NCI-H146 (cell line): ENCODE data around the gene GMPS.
A peak's percentile ranks its signal among the peaks of the same experiment; 100 is the strongest.
"Not testable (repeated sequence)": the region's sequence is repeated elsewhere in the genome, so short reads cannot be mapped to it uniquely, and the experiment has no call there.

ENCODE experiments used
- DNase-seq: peaks from one replicate; lab custom pipeline; 2025; lab: John Stamatoyannopoulos, UW

The GMPS gene

DNA sequence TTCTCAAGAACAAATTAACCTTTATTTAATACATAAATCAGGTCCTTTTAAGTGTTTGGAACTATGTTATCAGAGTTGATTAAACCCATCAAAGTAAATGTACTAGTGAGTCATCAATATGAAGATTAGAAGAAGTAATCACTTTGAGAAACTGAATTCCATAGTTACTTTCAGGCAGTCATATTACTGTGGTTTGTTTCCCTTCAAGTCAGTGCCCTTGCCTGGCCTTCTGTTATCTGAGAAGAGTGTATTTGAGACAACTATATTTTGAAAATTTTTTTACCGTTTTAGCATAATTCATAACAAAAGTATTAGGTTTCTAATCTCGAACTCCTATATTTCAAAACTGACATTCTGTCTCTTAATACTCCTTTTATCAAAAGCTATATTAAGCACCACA lies 73.6 kb downstream of the GMPS start:
- no peak for DNase-seq

- no peak for DNase-seq
Observed at GRCh38 chr3:155946178-155946577, 75.7 kb downstream of the GMPS start.

GRCh38 chr3:155948476-155948875 lies 78.0 kb downstream of the GMPS start:
- DNase-seq = no peak

DNA sequence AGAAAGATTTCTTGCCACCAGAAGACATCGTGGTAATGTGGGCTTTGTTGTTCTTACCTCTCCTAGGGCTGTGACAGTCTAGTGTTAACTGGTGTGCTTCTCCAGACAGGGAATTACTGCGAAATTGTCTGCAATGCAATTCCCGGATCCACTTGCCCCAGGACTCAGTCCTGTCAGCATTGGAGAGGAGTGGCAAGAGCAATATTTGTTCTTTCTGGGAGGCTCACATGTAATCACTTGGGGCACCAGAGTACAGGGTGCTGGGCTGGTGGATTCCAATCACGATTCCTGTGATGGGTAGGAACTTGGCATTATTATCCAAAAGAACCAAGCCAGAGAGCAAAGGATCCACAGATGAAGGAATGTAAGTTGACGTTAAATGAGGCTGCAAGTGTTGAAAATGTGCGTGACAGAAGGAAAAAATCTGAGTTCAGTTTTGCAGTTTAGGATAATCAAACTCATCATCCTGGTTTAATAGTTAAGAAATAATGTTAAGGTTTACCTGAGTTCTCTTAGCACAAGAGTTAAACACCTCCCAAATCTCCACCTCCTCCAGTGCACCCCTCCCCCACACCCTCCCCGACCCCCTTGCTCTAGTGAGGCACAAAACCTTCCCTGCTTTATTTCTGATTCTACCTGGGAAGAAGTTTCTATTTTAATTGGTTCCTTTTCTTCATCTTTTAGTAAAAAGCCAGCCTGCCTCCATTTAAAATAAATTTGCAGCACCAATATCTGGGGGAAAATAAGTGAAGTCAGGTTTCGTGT lies 79.2 kb downstream of the GMPS start:
- no peak for DNase-seq

- no peak for DNase-seq
Observed at GRCh38 chr3:155956508-155957411, 86.3 kb downstream of the GMPS start.

GRCh38 chr3:155957412-155957880 lies 87.0 kb downstream of the GMPS start:
- DNase-seq = no peak

DNA sequence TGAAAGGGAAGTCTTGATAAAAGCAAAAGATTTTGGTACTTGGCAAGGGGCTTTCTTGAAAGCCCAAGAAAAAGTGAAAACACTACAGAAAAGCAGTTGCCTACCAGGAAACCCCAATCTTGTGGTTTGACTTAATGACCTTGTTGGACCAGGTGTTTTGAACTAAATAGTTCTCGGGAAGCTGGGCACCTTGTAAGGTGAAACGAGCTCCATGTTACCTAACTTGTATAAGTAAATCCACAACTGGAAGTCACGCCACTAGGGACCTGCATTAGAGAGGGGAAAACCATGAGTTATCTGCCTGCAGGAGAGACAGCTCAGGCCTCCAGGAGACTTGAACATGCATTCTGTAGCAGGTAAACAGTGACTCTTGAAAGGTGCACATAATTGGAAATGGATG lies 88.2 kb downstream of the GMPS start:
- DNase-seq = no peak

DNA sequence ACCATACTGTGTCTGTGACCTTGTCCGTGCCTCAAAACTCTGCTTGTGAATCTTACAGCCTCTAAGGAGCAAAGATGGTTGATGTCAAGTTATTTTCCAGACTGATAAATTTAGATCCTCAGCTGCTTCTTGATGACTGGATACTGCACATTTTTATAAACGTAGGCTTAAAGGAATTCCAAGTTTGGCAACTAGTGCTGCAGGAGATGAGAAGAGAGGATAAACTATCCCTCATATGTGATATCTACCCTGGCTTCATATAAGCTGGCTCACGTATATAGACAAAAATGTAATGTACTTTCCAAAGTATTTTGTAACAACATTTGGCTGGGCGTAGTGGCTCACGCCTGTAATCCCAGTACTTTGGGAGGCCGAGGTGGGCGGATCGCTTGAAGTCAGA lies 89.6 kb downstream of the GMPS start:
- no peak for DNase-seq

DNA sequence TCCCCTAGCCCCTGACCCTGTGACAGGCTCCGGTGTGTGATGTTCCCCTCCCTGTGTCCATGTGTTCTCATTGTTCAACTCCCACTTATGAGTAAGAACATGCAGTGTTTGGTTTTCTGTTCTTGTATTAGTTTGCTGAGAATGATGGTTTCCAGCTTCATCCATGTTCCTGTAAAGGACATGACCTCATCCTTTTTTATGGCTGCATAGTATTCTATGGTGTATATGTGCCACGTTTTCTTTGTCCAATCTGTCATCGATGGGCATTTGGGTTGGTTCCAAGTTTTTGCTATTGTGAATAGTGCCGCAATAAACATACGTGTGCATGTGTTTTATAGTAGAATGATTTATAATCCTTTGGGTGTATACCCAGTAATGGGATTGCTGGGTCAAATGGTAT lies 90.6 kb downstream of the GMPS start:
- not testable (repeated sequence) for DNase-seq

DNA sequence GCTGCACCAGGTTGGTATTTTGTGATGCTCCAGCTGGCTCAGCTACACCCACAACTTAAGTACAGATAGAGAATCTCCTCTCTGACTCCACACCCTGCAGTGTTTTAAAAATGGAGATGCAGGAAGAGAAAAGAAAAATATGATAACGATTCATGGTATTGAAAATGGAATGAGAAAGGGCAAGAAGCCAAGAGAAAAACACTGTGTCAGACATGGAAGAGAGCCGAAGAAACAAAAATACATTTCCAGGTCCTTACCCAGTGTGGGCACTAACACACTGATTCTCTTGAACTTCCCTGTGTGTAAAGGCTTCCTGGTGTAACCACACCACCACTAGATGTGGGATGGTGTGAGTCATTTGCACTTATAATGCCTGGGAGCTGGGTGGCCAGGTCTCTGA lies 93.1 kb downstream of the GMPS start:
- no peak for DNase-seq

GRCh38 chr3:155970398-155970797 lies 99.9 kb downstream of the GMPS start:
- DNase-seq = peak; percentile 18

GRCh38 chr3:155972885-155973584 lies 102.6 kb downstream of the GMPS start:
- DNase-seq = no peak

DNA sequence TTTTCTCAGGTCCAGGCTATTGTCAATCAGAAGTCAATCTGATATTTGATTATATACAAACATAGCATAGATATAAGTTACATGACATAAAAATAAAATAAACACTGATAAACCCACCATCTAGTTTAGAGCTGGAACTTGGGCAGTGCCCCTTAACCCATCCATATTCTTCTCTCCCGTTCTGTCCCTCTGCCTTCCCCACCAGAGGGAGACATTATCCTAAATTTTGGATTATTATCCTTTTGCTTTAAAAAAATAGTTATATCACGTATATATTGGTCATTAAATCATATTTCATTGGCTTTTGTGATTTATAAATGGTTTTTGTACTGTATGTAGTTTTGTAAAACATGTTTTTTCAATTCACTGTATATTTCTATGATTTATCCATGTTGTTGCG lies 107.9 kb downstream of the GMPS start:
- no peak for DNase-seq

- DNase-seq = no peak
Observed at GRCh38 chr3:155979746-155980145, 109.3 kb downstream of the GMPS start.

DNA sequence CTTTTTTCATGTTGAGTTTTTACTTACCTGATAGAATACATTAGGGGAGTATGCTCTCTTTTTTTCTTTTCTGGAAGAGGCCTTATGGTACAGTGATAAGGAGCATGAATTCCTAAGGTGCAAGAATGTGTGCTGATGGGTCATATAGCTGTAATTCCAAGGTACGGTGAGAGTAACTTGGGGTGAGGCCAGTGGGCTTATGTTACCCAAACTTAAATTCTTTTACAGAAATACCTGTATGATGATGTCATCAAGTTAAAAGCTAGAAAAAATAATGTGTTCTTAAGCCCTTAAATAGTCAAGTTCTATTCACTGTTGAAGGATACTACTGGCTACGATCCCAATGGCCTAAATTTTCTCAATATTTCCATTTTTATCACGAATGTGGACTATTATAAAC lies 111.2 kb downstream of the GMPS start:
- no peak for DNase-seq

DNA sequence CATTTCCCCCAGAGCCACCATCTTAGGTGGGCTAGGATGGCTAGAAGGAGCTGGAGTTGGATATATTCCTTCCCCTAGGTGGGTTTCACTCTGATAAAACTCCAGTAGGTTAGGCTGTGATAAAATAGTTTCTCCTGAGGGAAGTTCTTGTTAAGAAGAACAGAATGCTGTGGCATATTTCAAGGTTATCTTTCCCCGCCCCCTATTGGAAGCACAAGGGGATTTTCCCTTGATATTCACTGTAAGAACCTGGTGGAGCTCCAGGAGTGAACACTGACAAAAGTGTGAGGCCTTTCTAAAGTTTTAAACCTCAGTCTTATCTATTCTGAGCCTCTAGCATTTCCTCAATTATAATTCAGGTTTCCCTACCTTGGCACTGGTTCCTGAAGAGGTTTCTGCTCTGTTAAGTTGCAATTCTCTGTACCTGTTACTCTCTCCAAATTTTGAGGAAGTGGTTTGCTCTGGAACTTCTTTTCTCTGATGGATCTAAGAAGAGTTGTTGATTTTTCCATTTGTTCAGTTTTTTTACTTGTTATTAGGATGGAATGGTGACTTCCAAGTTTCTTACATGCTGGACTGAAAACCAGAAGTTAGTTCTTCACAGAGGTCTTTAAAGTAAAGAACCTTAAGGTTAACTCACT lies 113.5 kb downstream of the GMPS start:
- DNase-seq = no peak

GRCh38 chr3:155984791-155985417 lies 114.5 kb downstream of the GMPS start:
- no peak for DNase-seq

- no peak for DNase-seq
Observed at GRCh38 chr3:155989536-155989935, 119.1 kb downstream of the GMPS start.

DNA sequence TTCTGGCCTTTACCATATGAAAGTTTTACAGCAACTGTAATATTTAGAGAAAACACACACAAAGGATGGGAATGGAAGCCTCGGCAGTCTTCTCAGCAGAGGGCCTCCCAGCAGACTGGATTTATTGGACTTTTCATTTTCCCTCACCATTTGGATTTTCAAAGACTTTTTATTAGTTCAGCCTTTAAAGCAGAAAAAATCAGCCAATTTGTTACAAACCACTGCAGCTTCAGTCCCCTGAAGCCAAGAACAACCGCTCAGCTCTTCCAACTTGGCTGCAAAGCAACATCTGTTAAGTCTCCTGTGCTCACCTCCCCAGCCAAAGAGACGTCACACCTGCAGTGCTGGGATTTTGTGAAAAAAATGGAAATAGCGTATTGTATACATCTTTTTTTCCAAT lies 120.8 kb downstream of the GMPS start:
- DNase-seq = no peak

GRCh38 chr3:155991847-155992246 lies 121.4 kb downstream of the GMPS start:
- DNase-seq = no peak
